ENCODE data around the gene SMO.

Gene SMO

DNA sequence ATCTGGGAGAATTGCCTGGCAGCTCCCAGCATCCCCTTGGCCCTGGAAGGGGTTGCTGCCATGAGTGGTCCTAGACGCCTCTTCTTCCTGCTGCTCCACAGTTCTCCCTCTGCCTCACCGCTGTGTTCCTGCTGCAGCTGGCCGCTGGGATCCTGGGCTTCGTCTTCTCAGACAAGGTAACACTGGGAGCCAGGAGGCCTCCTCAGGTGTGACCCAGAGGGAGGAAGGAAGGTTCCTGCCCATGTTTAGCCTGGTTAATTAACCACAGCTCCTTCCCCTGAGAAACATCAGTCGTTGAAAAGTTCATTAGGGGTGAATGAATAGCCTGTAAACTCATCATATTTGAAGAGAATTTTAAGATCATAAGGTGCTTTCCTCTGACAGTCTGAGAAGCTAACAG is 25.7 kb upstream of the SMO start:
- Histone ChIP-seq H3K27ac (no peak overlapping the region), H3K4me3 (no peak overlapping the region)
- DNase-seq (ENCODE audit: low spot score) = no peak
- TF ChIP-seq CTCF (IDR thresholded peaks at IDR 0.05) = no peak

DNA sequence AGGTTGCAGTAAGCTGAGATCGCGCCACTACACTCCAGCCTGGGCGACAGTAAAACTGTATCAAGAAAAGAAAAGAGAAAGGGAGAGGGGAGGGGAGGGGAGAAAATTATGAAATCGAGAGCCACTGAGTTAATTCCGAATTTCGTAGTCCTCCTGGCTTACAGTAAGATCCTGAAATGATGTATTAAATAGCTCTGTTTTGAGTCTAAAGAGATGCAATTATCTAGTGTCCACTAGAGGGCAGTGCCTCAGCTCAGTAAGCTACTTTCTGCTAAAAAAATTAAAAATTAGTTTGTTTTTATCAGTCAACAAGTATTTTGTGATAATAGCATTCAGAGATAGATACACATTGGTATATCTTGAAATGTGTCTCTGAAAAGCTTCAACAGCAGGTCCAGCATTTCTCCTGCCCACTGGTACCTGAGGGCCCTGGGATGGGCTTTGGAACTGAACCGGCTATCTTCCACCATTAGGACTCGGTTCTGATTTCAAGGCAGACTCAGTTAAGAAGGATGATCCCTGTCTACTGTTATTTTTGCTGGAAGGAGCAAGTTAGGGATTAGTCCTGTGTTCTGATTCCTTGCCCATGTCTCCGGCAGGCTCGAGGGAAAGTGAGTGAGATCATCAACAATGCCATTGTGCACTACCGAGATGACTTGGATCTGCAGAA is 24.4 kb upstream of the SMO start:
- Histone ChIP-seq H3K27ac (no peak overlapping the region), H3K4me3 (no peak overlapping the region)
- TF ChIP-seq CTCF (IDR thresholded peaks at IDR 0.05) = peak; percentile 76
- no peak for DNase-seq (ENCODE audit: low spot score)

DNA sequence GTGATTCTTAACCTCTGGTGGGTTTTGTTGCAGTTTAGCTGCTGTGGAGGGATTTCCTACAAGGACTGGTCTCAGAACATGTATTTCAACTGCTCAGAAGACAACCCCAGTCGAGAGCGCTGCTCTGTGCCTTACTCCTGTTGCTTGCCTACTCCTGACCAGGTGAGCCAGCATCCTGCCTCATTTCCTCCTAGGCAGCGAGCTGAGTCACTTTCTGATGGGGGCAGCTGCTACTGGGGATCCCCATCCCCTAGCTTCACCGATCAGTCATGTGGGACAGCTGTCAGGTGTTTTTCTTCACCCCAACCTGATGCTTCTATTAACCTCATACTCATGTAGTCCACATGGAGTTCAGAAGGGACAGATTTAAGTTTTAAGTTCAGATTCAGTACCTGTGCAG is 21.7 kb upstream of the SMO start:
- no peak for DNase-seq (ENCODE audit: low spot score)
- Histone ChIP-seq H3K27ac (no peak overlapping the region), H3K4me3 (no peak overlapping the region)
- no peak for TF ChIP-seq CTCF (IDR thresholded peaks at IDR 0.05)

DNA sequence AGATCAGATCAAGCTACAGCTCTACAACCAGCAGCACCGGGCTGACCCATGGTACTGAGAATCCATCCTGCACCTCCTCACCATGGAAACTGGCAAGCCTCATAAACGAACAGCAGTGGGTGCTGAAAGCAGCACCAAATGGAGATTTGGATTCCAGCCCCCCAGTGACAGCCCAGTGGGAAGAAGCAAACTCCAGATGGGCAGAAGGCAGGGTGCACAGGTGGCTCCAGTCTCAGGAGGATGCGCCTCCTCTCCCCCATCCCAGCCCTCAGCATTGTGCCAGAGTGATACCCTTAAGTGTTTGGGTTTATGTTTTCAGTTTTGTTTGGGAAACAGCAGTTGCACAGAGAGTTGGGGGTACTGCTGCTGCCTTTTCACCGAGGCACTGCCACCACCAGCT is 20.6 kb upstream of the SMO start:
- no peak overlapping the region for H3K4me3 ChIP-seq
- TF ChIP-seq CTCF (IDR thresholded peaks at IDR 0.05) = no peak
- no peak overlapping the region for H3K27ac ChIP-seq
- no peak for DNase-seq (ENCODE audit: low spot score)

- no peak for TF ChIP-seq CTCF (IDR thresholded peaks at IDR 0.05)
- Histone ChIP-seq H3K27ac (peak overlapping the region in 1 of 2 donors; percentile 45), H3K4me3 (peak overlapping the region; percentile 76)
- DNase-seq (ENCODE audit: low spot score) = no peak
Observed at GRCh38 chr7:129168231-129169021, 20.0 kb upstream of the SMO start.

DNA sequence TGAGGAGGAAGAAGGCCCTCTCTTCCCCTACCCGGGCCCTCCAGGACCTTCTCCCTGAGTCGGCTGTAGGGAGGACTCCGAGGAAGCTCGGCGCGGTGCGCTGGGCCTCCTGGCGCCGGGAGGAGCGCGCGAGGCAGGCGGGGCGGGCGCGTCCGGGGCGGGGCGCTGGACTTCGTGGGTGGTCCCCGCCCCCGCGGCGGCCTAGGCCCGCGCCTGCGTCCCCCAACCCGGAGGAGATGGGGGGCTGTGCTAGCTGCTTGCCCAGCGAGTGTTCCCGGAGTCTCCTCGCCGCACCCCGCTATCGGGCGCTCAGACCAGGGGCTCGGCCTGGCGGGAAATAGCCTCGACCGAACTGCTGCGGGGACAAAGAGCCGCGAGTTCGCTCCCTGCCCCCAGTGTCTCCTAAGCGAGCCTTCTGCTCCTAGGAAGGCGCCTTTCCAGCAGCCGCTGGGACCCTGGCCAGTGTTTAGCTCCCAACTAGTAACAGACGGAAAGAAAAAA is 19.2 kb upstream of the SMO start:
- no peak for TF ChIP-seq CTCF (IDR thresholded peaks at IDR 0.05)
- no peak for DNase-seq (ENCODE audit: low spot score)
- Histone ChIP-seq H3K27ac (peak overlapping the region in 1 of 2 donors; percentile 45), H3K4me3 (peak overlapping the region; percentile 76)
